ENCODE results near the gene CCDC85C. TPM values are rescaled to one million over a fixed set of nuclear protein-coding genes. Genes with fewer than 3 reads are reported as not detected.

CCDC85C gene
- total and polyA plus RNA-seq, 2 of the 8 experiments (the other 6 are each of a cell fraction or from before 2014, with no cell fraction given): 16.8 to 35.8 TPM

- TF ChIP-seq CHD7 (IDR thresholded peaks at IDR 0.05; ENCODE audit: insufficient replicate concordance, low read length) (no peak), EGR1 (IDR thresholded peaks at IDR 0.05; ENCODE audit: borderline replicate concordance, low read depth, low read length) (no peak), MAFK (IDR thresholded peaks at IDR 0.05; ENCODE audit: low read depth, low read length) (no peak), SAP30 (IDR thresholded peaks at IDR 0.05; ENCODE audit: insufficient read depth, insufficient replicate concordance, low read length) (no peak), JUN (IDR thresholded peaks at IDR 0.05; ENCODE audit: low read depth, low read length) (no peak), CTBP2 (IDR thresholded peaks at IDR 0.05; ENCODE audit: borderline replicate concordance, insufficient read depth, insufficient read length, low read length) (no peak), JUND (IDR thresholded peaks at IDR 0.05; ENCODE audit: low read length) (no peak)
These were observed 106.7 kb downstream of the CCDC85C start (continued) for GRCh38 chr14:99497341-99497740.

Measured in H1 (cell line).